ENCODE results near the gene APOBEC3B.
"Not testable (repeated sequence)": the region's sequence is repeated elsewhere in the genome, so short reads cannot be mapped to it uniquely, and the experiment has no call there.

Gene APOBEC3B

GRCh38 chr22:38968801-38969200 is 13.3 kb upstream of the APOBEC3B start:
- no peak for DNase-seq

- no peak for DNase-seq
Observed at GRCh38 chr22:38970551-38970950, 11.6 kb upstream of the APOBEC3B start.

GRCh38 chr22:38971202-38971601 is 10.9 kb upstream of the APOBEC3B start:
- DNase-seq: no peak

- no peak for DNase-seq
Observed at GRCh38 chr22:38971791-38972190, 10.4 kb upstream of the APOBEC3B start.

GRCh38 chr22:38972558-38972957 is 9.6 kb upstream of the APOBEC3B start:
- no peak for DNase-seq

- DNase-seq: peak; percentile 58
Observed at GRCh38 chr22:38973289-38974169, 8.6 kb upstream of the APOBEC3B start.

- DNase-seq: no peak
Observed at GRCh38 chr22:38974170-38974825, 7.8 kb upstream of the APOBEC3B start.

- no peak for DNase-seq
Observed at GRCh38 chr22:38974826-38975175, 7.3 kb upstream of the APOBEC3B start.

- DNase-seq: not testable (repeated sequence)
Observed at GRCh38 chr22:38977289-38977688, 4.9 kb upstream of the APOBEC3B start.

GRCh38 chr22:38980587-38980986 is 1.6 kb upstream of the APOBEC3B start:
- DNase-seq: not testable (repeated sequence)

- no peak for DNase-seq
Observed at GRCh38 chr22:38981005-38981991, 849 bp upstream of the APOBEC3B start.

- no peak for DNase-seq
Observed at GRCh38 chr22:38984224-38984623, 2.1 kb downstream of the APOBEC3B start.

- peak; percentile 96 for DNase-seq
Observed at GRCh38 chr22:38984784-38985757, 2.9 kb downstream of the APOBEC3B start.

GRCh38 chr22:38986629-38987028 is 4.5 kb downstream of the APOBEC3B start:
- DNase-seq: no peak

GRCh38 chr22:38987171-38987895 is 5.2 kb downstream of the APOBEC3B start:
- DNase-seq: no peak

GRCh38 chr22:38989466-38989865 is 7.3 kb downstream of the APOBEC3B start:
- peak; percentile 42 for DNase-seq

- not testable (repeated sequence) for DNase-seq
Observed at GRCh38 chr22:38992871-38993371, 10.8 kb downstream of the APOBEC3B start.

GRCh38 chr22:38996105-38996504 is 14.0 kb downstream of the APOBEC3B start:
- DNase-seq: no peak

- DNase-seq: no peak
Observed at GRCh38 chr22:38997518-38997917, 15.4 kb downstream of the APOBEC3B start.

GRCh38 chr22:39003165-39003638 is 21.1 kb downstream of the APOBEC3B start:
- peak; percentile 81 for DNase-seq

- no peak for DNase-seq
Observed at GRCh38 chr22:39007177-39007576, 25.0 kb downstream of the APOBEC3B start.
